Measurements from ENCODE around the gene LMO7. TPM values are rescaled to one million over a fixed set of nuclear protein-coding genes. Genes with fewer than 3 reads are reported as not detected.

Gene LMO7
- total and polyA plus RNA-seq, 2 of the 8 experiments (the other 6 are each of a cell fraction or from before 2014, with no cell fraction given), result 8.1 to 28.3 TPM

DNA sequence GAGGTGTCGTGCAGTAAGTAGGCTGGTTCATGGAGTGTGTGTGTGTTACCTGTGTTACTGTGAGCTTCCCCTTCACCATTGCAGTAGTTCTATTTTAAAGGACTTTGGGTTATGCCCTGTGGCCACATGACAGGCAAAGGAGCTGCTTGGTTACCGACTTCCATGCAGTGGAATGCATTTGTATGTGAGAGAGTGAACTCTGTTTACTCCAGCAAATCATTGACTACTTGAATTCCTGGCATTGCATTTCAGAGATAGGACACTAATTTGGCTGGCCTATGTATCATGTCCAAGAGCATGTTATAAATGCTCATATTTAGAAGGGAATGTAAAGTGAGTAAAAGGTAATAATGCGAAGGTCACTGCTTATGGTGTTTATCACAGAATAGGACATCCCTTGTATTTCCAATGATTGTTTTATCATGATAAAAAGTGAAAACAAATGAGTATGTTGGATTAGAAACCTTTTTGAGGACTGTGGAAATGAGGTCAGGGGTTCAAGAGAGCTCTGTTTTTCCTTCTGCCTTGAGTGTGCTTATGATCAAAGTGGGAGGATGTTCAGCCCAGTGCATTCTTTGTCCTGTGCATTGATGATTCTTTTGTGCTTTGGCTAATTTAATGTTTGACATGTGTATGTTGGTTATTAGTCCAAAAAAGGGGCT, 156.5 kb downstream of the LMO7 start:
- H3K18ac ChIP-seq (ENCODE audit: extremely low read depth, low read length), result no peak overlapping the region
- DNase-seq (ENCODE audit: low read depth in 1 of 2, low spot score in 2 of 2) (no peak), FAIRE-seq (no peak)

More for the DNA sequence above, 156.5 kb downstream of the LMO7 start:
- Histone ChIP-seq H3K9me3 (ENCODE audit: insufficient read depth in 2 of 2, low read depth in 1 of 2, low read length in 1 of 2) (no peaks in the 10 kb centered on the region), H3K23ac (ENCODE audit: insufficient read length) (no peak overlapping the region), H3K14ac (ENCODE audit: insufficient read length) (no peak overlapping the region), H3K36me3 (ENCODE audit: control insufficient read depth in 2 of 4, insufficient read depth in 4 of 4, low read length in 3 of 4) (no peaks in the 10 kb centered on the region), H3K4ac (replicated peaks; ENCODE audit: insufficient read length, low read depth, low read length) (no peak overlapping the region), H4K91ac (replicated peaks; ENCODE audit: insufficient read length, low read length) (no peak overlapping the region), H2AK5ac (ENCODE audit: low read depth, low read length) (no peak overlapping the region), H2BK5ac (ENCODE audit: low read depth, low read length) (no peak overlapping the region), H3K4me3 (ENCODE audit: extremely low read depth in 1 of 4, insufficient read depth in 2 of 4, low read depth in 3 of 4, low read length in 4 of 4) (no peak overlapping the region), H4K20me1 (replicated peaks in 1 of 2; ENCODE audit: control insufficient read depth in 1 of 2, insufficient read depth in 2 of 2, low read length in 2 of 2) (no peaks in the 10 kb centered on the region), H2BK120ac (replicated peaks; ENCODE audit: low read depth, low read length) (no peak overlapping the region), H3K23me2 (ENCODE audit: low read depth, low read length) (no peaks in the 10 kb centered on the region), H2BK12ac (ENCODE audit: low read depth, low read length) (no peak overlapping the region), H2BK15ac (ENCODE audit: low read length) (no peak overlapping the region), H3K56ac (replicated peaks; ENCODE audit: insufficient read length, low read depth, low read length) (no peak overlapping the region), H3K79me1 (ENCODE audit: low read depth, low read length) (no peaks in the 10 kb centered on the region), H4K8ac (ENCODE audit: extremely low read depth, insufficient read depth, low read length) (no peak overlapping the region), H3K4me1 (replicated peaks in 1 of 4; ENCODE audit: control insufficient read depth in 3 of 4, insufficient read depth in 4 of 4, low read length in 3 of 4) (peaks cover 0 to 3% (median 0%) of the 10 kb centered on the region in 4 experiments; a peak in 1 of 7 replicates), H3K27ac (ENCODE audit: low read depth, low read length) (no peak overlapping the region), H3K4me2 (ENCODE audit: insufficient read depth in 1 of 2, low read depth in 2 of 2, low read length in 2 of 2) (no peak overlapping the region), H3K27me3 (replicated peaks in 1 of 4; ENCODE audit: control insufficient read depth in 3 of 4, extremely low read depth in 1 of 4, insufficient read depth in 3 of 4, low read length in 3 of 4) (no peaks in the 10 kb centered on the region), H4K5ac (ENCODE audit: insufficient read length, low read depth, low read length) (no peak overlapping the region), H2BK20ac (ENCODE audit: low read length) (no peak overlapping the region), H2AFZ (ENCODE audit: low read length) (no peak overlapping the region), H3K9ac (replicated peaks in 1 of 4; ENCODE audit: extremely low read depth in 1 of 4, low read depth in 3 of 4, low read length in 3 of 4) (no peak overlapping the region), H3K79me2 (ENCODE audit: control insufficient read depth in 1 of 2, insufficient read depth in 2 of 2, low read length in 2 of 2) (no peaks in the 10 kb centered on the region)
- TF ChIP-seq FOSL1 (IDR thresholded peaks at IDR 0.05; ENCODE audit: insufficient read depth, low read depth, low read length) (no peak), EP300 (IDR thresholded peaks at IDR 0.05; ENCODE audit: borderline replicate concordance in 1 of 2, low read depth in 2 of 2, low read length in 2 of 2) (no peak), SP1 (IDR thresholded peaks at IDR 0.05; ENCODE audit: low read depth, low read length) (no peak), POU5F1 (IDR thresholded peaks at IDR 0.05; ENCODE audit: low read depth, low read length) (no peak), BACH1 (IDR thresholded peaks at IDR 0.05; ENCODE audit: low read length) (no peak), GTF2F1 (IDR thresholded peaks at IDR 0.05; ENCODE audit: borderline replicate concordance, low read depth, low read length) (no peak), EZH2 (IDR thresholded peaks at IDR 0.05; ENCODE audit: low read depth, low read length, severe bottlenecking) (no peak)
- TF ChIP-seq, protein P1, sequence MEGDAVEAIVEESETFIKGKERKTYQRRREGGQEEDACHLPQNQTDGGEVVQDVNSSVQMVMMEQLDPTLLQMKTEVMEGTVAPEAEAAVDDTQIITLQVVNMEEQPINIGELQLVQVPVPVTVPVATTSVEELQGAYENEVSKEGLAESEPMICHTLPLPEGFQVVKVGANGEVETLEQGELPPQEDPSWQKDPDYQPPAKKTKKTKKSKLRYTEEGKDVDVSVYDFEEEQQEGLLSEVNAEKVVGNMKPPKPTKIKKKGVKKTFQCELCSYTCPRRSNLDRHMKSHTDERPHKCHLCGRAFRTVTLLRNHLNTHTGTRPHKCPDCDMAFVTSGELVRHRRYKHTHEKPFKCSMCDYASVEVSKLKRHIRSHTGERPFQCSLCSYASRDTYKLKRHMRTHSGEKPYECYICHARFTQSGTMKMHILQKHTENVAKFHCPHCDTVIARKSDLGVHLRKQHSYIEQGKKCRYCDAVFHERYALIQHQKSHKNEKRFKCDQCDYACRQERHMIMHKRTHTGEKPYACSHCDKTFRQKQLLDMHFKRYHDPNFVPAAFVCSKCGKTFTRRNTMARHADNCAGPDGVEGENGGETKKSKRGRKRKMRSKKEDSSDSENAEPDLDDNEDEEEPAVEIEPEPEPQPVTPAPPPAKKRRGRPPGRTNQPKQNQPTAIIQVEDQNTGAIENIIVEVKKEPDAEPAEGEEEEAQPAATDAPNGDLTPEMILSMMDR (IDR thresholded peaks at IDR 0.05; ENCODE audit: control extremely low read depth in 1 of 3, insufficient read depth in 1 of 3, low read depth in 1 of 3, low read length in 3 of 3), result no peak
- POLR2A ChIA-PET (ENCODE audit: partially characterized antibody), result no interaction called here
- WGBS, 2 experiments (ENCODE audit: extremely low coverage in 1 of 2, insufficient coverage in 1 of 2, insufficient read length in 1 of 2, insufficient replicate concordance in 2 of 2, low coverage in 1 of 2, low lambda C conversion rate in 2 of 2, missing lambda C conversion rate in 1 of 2), result 89% methylated on average over 3 of the region's 3 CpGs; no CpG with 5 or more reads in 1 of the 2 experiments
- CTCF ChIA-PET (ENCODE audit: partially characterized antibody), result interaction anchor here (0.6 to 2.9 kb wide), 4 partner anchors 11 to 105 kb away, joined by 3 to 13 read pairs (median 4); no protein-coding TSS in a partner anchor
